ENCODE data around the gene ROPN1L.
"Not testable (repeated sequence)": the region's sequence is repeated elsewhere in the genome, so short reads cannot be mapped to it uniquely, and the experiment has no call there.

The ROPN1L gene

DNA sequence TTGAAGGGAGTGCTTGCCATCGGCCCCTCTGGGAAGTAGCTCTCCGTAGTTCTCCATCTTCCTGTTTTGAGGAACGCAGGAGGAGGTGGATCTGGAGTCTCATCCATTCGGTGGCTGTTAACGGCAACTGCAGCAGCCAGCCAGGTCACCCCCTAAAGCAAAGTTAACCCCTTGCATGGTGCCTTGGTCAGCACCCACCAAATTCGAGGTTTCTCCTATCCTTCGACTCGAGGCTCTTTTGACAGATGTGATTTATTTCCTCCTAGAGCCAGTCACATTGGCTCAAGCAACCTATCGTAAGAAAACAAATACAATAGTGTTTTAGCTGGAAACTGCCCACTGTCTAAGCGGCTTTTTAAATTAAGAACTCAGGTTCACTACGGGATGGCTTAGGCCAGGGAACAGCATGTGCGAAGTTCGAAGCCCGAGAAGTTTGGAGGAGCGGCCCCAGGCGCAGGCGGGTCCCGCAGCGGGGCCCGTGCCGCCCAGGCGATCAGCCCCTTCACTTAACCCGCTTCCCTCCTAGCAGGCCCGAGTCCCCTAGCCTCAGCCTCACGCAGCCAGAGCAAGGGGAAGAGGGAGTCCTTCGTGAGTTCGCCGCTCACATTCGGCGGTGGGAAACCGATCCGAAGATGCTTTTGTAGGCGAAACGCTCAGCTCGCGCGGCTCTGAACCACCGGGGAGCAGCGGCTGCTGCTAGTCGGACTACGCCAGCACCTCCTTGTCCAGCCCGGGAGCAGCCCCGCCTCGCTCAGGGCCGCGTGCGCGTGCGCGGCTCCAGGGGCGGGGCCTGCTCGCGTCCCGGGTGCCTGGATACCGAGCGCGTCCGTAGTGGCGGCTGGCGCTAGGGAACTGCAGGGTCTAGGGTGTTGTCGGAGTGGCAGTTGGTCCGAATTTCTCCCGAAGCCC is at the start of gene ROPN1L:
TSS of gene ROPN1L (plus strand) at position 797 of the 909 bp plus-strand sequence. CDS start 289 bp downstream, outside the sequence.
- DNase-seq (ENCODE audit: low spot score), result peak; percentile 87

- not testable (repeated sequence) for DNase-seq (ENCODE audit: low spot score)
Observed at GRCh38 chr5:10392567-10393328, 48.9 kb upstream of the ROPN1L start.

- DNase-seq (ENCODE audit: low spot score), result no peak
Observed at GRCh38 chr5:10393491-10393890, 48.2 kb upstream of the ROPN1L start.

- DNase-seq (ENCODE audit: low spot score), result no peak
Observed at GRCh38 chr5:10396552-10396951, 45.1 kb upstream of the ROPN1L start.

- DNase-seq (ENCODE audit: low spot score), result no peak
Observed at GRCh38 chr5:10399839-10400238, 41.8 kb upstream of the ROPN1L start.

DNA sequence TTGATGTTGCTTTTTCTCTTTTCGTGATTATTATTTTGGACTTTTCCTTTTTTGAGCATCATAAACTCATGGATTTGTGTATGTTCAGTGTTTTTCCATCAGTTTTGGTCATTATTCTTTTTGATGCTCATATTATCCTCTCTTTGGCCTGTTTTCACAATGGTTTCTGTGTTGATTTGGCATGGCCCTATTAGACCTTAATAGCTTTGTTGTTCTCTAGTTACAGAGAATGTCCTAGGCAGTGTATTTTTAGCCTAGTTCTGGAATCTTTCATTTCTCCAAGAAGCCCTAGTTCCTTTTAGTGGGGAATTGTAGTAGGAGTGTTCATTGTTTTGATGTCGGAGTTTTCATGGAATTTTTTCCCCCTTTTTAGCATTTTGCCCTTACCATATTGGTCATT is 41.3 kb upstream of the ROPN1L start:
- peak; percentile 43 for DNase-seq (ENCODE audit: low spot score)

DNA sequence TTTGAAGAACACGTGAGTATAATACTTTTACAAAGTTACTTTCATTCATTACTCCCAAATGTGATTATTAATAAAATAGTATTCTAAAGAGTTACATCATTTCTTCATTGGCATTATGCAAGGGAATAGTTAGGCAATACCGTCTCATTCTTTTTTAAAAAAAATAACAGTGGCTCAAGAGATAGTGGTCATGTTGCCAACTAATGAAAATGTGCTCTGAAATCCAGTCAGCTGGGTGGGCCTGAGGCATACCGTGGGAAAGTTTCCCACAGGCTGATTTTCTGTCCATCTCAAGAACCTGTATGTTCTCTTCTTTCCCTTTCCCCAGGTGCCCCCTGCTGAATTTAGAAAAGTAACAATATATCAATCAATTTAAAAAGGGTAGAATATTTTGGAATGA is 40.8 kb upstream of the ROPN1L start:
- no peak for DNase-seq (ENCODE audit: low spot score)

DNA sequence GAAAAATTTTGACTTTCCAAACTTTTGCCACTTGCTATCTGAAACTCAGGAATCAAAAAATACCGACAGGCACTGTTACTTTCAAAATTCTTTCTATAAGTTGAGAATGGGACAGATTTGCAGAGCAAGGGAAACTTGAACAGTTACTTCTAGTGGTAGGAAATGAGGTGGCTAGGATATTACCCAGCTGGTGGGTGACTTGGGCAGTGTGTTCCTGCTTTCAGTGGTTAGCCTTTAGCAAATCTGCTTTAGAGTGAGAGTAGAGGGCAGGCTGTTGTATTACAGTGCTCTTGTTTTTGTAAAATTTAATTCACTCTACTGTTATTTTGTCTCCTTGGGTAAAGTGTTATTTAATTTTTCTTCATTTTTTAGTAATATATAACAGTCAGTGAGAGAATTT is 40.2 kb upstream of the ROPN1L start:
- no peak for DNase-seq (ENCODE audit: low spot score)

- DNase-seq (ENCODE audit: low spot score), result no peak
Observed at GRCh38 chr5:10403829-10404228, 37.9 kb upstream of the ROPN1L start.

- no peak for DNase-seq (ENCODE audit: low spot score)
Observed at GRCh38 chr5:10406651-10407050, 35.0 kb upstream of the ROPN1L start.

DNA sequence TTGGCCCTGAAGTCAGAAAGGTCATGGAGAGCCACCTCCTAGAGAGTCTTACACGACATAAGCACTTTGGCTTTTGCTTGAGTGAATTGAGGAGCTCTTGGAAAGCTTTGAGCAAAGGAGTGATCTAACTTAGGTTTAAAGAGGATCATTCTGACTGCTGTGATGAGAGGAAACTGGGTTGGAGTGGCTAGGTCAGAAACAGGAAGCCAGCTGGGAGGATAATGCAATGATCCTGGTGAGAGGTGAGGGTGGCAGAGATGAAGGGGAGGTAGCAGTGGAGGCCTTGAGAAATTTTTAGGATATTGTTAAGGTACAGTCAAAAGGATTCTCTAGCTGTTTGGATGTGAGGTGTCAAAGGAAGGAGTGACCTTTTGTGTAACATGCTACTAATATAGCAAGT is 32.2 kb upstream of the ROPN1L start:
- DNase-seq (ENCODE audit: low spot score), result no peak

DNA sequence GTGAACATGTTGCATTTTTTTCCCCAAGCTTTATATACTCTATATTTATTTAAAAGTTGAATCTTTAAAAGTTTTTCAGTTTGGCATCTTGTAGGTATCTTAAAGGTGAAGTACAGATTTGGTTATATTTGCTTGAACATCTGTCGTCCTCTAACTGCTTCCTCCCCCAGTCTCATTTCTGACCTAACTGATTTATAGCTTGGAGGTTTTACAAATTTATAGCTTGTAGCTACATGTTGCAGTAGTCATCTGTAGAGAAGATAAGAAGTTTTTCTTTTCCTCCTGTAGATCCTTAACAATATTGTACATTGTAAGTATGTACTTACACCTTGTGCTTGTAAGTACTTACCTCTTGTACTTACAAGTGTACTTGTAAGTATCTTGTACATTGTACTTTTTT is 31.0 kb upstream of the ROPN1L start:
- DNase-seq (ENCODE audit: low spot score), result no peak

- no peak for DNase-seq (ENCODE audit: low spot score)
Observed at GRCh38 chr5:10411336-10411735, 30.3 kb upstream of the ROPN1L start.

DNA sequence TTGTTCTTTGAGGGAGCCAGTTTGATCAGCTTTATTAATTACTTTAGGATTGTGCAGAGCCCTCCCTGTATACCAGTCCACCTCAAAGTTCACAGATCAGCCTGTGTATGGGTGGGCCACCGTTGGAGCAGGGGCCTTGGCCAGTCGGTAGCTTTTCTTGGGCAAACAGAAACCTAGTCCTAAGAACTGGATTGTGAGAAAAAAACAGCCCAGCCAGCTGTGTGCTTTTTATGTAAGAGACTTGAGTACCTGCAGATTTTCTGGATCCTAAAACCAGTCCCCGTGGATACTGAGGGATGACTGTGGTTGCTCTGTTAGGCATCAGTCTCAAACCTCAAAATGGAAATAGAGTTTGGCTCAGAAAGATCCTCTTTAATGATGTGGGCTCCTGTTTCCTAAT is 24.8 kb upstream of the ROPN1L start:
- DNase-seq (ENCODE audit: low spot score), result no peak

GRCh38 chr5:10418654-10419345 is 22.9 kb upstream of the ROPN1L start:
- DNase-seq (ENCODE audit: low spot score), result no peak

DNA sequence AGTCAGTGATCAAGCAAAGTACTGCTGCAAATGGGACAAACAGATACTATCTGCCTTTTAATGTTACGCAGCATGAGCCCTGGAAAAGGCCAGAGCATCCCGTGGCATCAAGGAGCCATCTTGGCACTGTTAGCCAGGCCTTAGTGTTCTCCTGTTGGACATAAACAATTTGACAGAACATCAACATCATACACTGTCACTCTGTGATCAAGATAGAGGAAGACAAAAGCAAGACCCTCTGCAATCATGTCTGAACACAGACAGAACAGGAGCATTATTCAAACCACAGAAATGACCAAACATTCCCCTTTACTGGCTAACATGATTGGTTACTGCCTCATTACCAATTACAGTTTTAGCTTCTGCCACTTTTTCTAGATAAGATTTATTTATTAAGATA is 21.2 kb upstream of the ROPN1L start:
- DNase-seq (ENCODE audit: low spot score), result no peak

DNA sequence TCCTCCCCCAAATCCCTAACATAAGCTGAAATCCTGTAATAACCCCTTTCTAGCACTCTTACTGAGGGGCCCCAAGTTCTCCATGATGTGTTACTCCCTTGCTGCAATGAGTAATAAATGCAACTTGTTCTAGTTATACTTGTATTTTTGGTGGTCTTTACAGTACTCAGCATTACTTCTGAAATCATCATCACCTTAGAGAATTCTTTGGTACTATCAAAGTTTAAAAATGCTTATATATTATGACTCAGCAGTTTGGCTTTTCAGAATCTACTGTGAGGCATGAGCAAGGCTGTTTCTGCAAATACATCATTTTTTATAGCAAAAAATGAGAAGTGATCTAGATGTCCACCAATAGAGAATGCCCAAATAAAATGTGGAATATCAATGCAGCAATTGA is 20.7 kb upstream of the ROPN1L start:
- DNase-seq (ENCODE audit: low spot score), result no peak

- peak; percentile 58 for DNase-seq (ENCODE audit: low spot score)
Observed at GRCh38 chr5:10421896-10422691, 19.6 kb upstream of the ROPN1L start.

- no peak for DNase-seq (ENCODE audit: low spot score)
Observed at GRCh38 chr5:10423022-10423421, 18.7 kb upstream of the ROPN1L start.

GRCh38 chr5:10424124-10424731 is 17.5 kb upstream of the ROPN1L start:
- peak; percentile 64 for DNase-seq (ENCODE audit: low spot score)

GRCh38 chr5:10427201-10427600 is 14.5 kb upstream of the ROPN1L start:
- DNase-seq (ENCODE audit: low spot score), result no peak

Measured in putamen (tissue), 1 donor.